Measurements from ENCODE around the gene HOXD1.

DNA sequence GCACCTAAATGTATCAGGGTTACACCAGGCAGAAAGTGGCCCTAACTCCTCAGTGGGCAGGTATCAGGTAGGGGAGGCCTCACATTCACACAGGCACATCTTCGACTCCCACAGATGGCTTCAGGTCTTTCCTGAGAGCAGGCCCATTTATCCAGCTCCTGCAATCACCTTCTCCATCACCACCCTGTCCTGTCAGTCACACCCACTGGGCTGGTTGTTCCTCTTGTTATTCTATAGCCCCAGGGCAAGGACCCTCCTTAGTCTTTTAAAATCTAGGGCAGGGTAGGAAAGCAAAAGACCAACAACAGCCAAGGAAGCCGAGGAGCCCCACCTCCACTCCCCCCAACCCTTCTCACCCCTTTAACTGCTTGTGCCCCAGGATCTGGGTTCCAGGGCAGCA is 46.2 kb upstream of the HOXD1 start:
- TF ChIP-seq EZH2 (IDR thresholded peaks at IDR 0.05): no peak
- TF ChIP-seq POLR2AphosphoS5 (IDR thresholded peaks at IDR 0.05; ENCODE audit: borderline replicate concordance, low read depth, low read length): no peak

Data from SK-N-MC (cell line).